Measurements from ENCODE around the gene IZUMO4. TPM values are rescaled to one million over a fixed set of nuclear protein-coding genes. Genes with fewer than 3 reads are reported as not detected.
A peak's percentile ranks its signal among the peaks of the same experiment; 100 is the strongest.

IZUMO4 gene
- total RNA-seq, 2 experiments from 2014 or later, result 8.7 to 9.5 TPM

DNA sequence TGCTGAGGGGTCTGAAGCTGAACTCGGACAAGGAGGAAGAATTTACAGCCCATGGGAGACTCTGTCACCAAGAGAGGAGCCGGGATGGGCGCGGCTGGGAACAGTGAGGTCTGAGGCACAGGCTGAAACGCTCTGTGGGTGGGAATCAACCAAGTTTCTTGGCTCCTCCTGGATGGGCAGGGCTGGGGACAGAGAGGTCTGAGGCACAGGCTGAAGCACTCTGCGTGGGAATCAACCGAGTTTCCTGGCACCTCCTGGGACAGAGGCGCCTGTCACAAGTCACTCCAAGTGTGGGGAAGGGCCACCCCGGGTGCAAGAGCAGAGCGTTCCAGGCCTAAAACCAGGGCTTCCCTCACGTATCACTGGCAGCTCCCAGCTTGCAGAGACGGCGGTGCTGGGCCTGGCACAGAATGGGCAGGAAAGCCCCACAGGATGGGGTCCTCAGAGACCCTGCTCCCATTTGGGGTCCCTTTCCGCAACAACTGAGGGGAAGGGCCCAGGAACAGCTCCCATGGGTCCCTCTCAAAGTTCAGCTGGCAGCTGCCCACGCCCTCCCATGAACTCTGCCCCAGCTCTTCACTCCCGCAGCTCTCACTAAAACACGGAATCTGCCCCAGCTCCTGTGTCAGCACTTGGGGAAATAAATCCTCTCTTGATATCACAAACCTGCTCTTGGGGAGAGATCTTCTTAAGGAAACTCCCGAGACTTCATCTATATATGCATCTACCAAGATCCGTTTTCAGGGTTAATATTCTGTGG lies 36.2 kb downstream of the IZUMO4 start:
- POLR2A ChIA-PET, result no interaction called here
- no peak overlapping the region for H3K4me3 Mint-ChIP-seq

DNA sequence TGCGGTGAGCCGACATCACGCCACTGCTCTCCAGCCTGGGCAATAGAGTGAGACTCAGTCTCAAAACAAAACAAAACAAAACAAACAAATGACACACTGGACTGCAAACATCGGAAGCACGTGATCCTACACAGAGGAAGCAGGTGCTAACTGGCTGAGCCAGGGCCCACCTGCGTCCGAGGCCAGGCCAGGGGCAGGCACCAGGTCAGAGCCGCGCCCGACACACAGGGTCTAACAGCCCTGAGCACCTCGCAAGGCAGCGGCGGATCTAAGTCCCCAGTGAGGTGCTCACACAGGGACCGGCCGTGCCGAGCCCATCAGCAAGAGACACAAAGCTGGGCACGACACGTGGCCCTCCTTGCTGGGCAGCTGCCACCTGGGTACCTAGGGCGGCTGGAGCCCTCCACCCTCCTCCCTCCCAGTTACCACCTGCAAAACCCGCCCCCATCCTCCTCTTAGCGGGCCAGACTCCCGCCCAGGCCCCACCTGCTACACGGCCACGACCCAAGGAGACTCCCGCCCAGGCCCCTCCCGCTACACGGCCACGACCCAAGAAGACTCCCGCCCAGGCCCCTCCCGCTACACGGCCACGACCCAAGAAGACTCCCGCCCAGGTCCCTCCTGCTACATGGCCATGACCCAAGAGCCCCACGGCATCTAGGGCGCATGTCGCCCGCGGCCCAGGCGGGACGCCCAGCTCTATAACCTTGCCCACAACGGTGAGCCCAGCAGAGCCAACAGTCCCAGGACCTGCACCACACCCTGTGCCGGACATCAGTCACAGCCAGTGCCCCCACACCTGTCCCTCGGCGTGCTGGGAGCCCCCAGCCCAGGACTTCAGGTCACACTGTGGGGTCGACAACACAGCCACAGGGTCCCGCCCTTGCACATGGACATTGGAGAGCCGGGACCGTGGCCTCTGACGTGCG lies 39.0 kb downstream of the IZUMO4 start:
- no peak for DNase-seq
- Mint-ChIP-seq H3K27me3 (ENCODE audit: low read depth) (no peaks in the 10 kb centered on the region), H3K36me3 (ENCODE audit: low read depth) (peaks cover 39% of the 10 kb centered on the region), H3K4me1 (ENCODE audit: low read depth) (no peaks in the 10 kb centered on the region), H3K27ac (no peak overlapping the region), H3K9me3 (ENCODE audit: insufficient read depth) (no peaks in the 10 kb centered on the region), H3K4me3 (no peak overlapping the region)
- ATAC-seq, result no peak
- POLR2A ChIA-PET, result interaction anchor here (1.0 kb wide), 1 partner anchor 10 kb away, joined by 5 read pairs; no protein-coding TSS in a partner anchor
- CTCF ChIA-PET, result interaction anchor here (0.6 kb wide), 1 partner anchor 1668 kb away, joined by 4 read pairs; no protein-coding TSS in a partner anchor

More for the DNA sequence above, 36.2 kb downstream of the IZUMO4 start:
- no peak overlapping the region for H3K27ac Mint-ChIP-seq
- CTCF ChIA-PET, result interaction anchor here (0.6 kb wide), 1 partner anchor 113 kb away, joined by 3 read pairs; no protein-coding TSS in a partner anchor
- ATAC-seq, result no peak
- H3K36me3 Mint-ChIP-seq (ENCODE audit: low read depth), result peaks cover 36% of the 10 kb centered on the region
- H3K27me3 Mint-ChIP-seq (ENCODE audit: low read depth), result no peaks in the 10 kb centered on the region
- no peak for DNase-seq
- no peaks in the 10 kb centered on the region for H3K4me1 Mint-ChIP-seq (ENCODE audit: low read depth)
- no peaks in the 10 kb centered on the region for H3K9me3 Mint-ChIP-seq (ENCODE audit: insufficient read depth)

DNA sequence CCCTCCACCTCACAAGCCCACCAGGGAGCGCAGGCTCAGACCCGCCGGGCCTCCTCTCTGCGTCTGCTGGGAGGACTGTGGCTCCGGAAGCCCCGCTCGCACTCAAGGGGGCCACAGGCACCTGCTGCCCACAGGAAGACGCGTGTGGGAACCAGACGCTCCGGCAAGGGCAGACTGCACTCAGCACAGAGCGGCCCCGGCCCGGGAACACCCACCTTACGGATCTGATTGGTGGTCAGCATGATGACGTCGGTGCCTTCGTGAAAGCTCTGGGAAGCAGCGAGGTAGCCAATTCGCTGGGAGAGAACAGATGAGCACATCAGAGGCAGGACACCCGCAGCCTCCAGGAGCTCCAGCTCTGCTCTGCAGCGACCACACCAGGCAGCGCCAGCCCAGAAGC lies 40.1 kb downstream of the IZUMO4 start:
- DNase-seq (no peak), ATAC-seq (no peak)
- Mint-ChIP-seq H3K9me3 (ENCODE audit: insufficient read depth) (no peaks in the 10 kb centered on the region), H3K27ac (no peak overlapping the region), H3K4me1 (ENCODE audit: low read depth) (no peaks in the 10 kb centered on the region), H3K36me3 (ENCODE audit: low read depth) (peaks cover 34% of the 10 kb centered on the region), H3K4me3 (no peak overlapping the region), H3K27me3 (ENCODE audit: low read depth) (no peaks in the 10 kb centered on the region)
- POLR2A ChIA-PET, result no interaction called here
- CTCF ChIA-PET, result interaction anchor here (0.6 kb wide), 1 partner anchor 1667 kb away, joined by 4 read pairs; no protein-coding TSS in a partner anchor

DNA sequence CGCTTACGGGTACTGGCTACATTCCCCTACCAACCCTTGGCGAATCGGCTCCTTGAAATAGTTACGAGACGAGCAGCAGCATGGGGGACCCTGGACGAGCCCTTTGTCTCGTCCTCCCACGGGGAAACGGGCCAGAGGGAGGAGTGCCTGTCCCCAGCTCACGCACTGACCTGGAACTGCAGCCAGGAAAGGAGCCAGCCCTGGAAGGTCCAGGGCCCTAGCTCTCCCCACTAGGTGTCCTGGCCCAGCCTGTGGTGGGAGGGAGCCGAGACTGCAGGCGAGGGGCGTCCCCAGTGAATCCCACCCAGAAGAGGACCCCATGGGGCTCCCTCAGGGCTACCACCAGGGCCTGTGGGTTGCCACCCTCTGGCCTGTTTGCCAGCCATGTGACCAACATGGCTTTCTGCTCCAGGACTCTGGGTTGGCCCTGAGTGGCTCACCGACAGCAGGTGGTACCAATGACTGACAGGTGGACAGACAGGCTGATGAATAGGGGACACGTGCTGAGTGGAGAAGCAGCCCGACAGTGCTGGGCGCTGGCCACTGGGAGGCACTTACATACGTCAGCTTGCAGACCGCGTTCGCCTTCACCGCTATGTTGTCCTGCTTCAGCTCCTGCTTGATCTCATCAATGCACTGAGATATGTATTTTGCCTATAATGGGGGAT lies 41.5 kb downstream of the IZUMO4 start:
- Mint-ChIP-seq H3K4me3 (no peak overlapping the region), H3K9me3 (ENCODE audit: insufficient read depth) (no peaks in the 10 kb centered on the region), H3K4me1 (ENCODE audit: low read depth) (no peaks in the 10 kb centered on the region), H3K36me3 (ENCODE audit: low read depth) (peaks cover 24% of the 10 kb centered on the region), H3K27me3 (ENCODE audit: low read depth) (no peaks in the 10 kb centered on the region), H3K27ac (no peak overlapping the region)
- ChIA-PET CTCF (no interaction called here), POLR2A (no interaction called here)
- ATAC-seq (no peak), DNase-seq (no peak)

DNA sequence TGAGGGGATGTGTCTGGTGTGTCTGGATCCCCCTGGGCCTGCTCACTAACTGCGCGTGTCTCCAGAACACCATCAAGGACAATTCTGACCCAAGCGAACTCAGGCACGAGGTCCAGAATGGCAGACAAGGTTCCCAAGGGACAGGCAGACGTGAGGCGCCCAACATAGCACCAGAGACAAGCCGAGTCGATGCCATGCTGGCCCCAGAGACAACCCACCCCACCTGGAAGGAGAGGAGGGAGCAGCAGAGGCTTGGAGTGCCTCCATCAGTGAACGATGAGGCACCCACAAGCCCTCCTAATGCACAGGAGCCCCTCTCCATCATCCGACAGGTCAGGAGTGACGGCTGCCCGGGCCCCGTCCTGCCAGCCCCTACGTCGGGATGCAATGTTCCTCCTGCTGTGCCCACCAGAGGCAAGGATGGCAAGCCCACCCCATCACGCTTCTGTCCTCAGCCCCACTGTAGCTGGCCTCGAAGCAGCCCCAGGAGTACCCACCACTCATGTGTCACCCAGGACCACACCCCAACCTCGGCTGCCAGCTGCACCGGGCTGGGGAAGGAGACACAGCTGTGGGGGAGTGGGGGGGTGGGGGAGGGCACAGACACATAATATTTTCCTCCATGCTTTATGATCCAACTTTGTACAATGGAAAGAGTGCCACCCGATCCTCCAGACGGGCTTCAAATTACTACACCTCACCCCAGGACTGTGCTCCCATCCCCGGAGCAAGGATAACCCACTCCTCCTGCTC lies 42.8 kb downstream of the IZUMO4 start:
- Mint-ChIP-seq H3K36me3 (ENCODE audit: low read depth) (peaks cover 22% of the 10 kb centered on the region), H3K9me3 (ENCODE audit: insufficient read depth) (no peaks in the 10 kb centered on the region), H3K4me3 (no peak overlapping the region), H3K27ac (no peak overlapping the region), H3K4me1 (ENCODE audit: low read depth) (no peaks in the 10 kb centered on the region), H3K27me3 (ENCODE audit: low read depth) (no peaks in the 10 kb centered on the region)
- ChIA-PET CTCF (no interaction called here), POLR2A (no interaction called here)
- ATAC-seq, result no peak
- DNase-seq, result no peak

DNA sequence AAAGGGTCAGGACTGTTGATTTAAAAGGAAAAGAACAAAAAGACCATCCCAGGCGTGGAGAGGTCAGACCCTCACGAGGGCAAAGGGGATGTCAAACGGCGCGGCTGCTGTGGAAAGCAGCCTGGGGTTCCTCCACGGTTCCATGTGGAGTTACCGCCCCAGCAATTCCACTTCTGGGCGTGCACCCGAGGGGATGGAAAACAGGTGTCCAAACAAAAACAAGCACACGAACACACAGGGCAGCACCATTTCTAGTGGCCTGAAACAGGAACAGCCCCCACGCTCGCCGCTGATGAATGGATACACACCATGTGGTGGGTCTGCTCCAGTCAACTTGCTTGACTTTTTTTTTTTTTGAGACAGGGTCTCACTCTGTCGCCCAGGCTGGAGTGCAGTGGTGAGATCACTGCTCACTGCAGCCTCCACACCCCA lies 43.4 kb downstream of the IZUMO4 start:
- no peak overlapping the region for H3K4me3 Mint-ChIP-seq
- POLR2A ChIA-PET, result no interaction called here
- no peaks in the 10 kb centered on the region for H3K27me3 Mint-ChIP-seq (ENCODE audit: low read depth)
- H3K36me3 Mint-ChIP-seq (ENCODE audit: low read depth), result peaks cover 22% of the 10 kb centered on the region
- no peaks in the 10 kb centered on the region for H3K9me3 Mint-ChIP-seq (ENCODE audit: insufficient read depth)
- DNase-seq, result no peak
- CTCF ChIA-PET, result no interaction called here
- ATAC-seq, result no peak
- peaks cover 3% of the 10 kb centered on the region for H3K4me1 Mint-ChIP-seq (ENCODE audit: low read depth)
- H3K27ac Mint-ChIP-seq, result no peak overlapping the region

DNA sequence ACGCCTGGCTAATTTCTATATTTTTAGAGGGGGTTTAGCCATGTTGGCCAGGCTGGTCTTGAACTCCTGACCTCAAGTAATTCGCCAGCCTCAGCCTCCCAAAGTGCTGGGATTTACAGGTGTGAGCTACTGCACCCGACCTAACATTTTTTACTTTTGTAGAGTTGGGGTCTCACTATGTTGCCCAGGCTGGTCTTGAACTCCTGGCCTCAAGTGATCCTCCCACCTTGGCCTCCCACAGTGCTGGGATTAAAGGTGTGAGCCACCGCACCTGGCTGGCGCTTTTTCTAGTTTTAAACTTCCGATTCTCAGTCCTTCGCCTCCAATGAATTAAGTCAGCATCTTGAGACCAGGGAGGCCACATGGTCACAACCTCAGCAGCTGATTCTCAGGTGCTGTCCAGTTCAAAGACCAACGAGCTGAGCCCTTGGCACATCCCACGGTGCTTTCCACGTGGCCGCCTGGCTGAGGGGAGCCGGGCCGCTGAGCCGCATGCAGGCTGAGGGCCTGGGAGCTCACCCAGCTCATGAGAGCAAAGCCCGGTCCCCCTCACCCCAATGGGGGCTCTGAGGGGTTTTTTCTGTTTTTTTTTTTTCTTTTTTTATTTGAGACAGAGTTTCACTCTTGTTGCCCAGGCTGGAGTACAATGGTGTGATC lies 45.6 kb downstream of the IZUMO4 start:
- Mint-ChIP-seq H3K27ac (no peak overlapping the region), H3K4me1 (ENCODE audit: low read depth) (peaks cover 20% of the 10 kb centered on the region), H3K27me3 (ENCODE audit: low read depth) (no peaks in the 10 kb centered on the region), H3K4me3 (no peak overlapping the region), H3K36me3 (ENCODE audit: low read depth) (peaks cover 22% of the 10 kb centered on the region), H3K9me3 (ENCODE audit: insufficient read depth) (no peaks in the 10 kb centered on the region)
- ChIA-PET CTCF (no interaction called here), POLR2A (no interaction called here)
- no peak for DNase-seq
- ATAC-seq, result no peak

DNA sequence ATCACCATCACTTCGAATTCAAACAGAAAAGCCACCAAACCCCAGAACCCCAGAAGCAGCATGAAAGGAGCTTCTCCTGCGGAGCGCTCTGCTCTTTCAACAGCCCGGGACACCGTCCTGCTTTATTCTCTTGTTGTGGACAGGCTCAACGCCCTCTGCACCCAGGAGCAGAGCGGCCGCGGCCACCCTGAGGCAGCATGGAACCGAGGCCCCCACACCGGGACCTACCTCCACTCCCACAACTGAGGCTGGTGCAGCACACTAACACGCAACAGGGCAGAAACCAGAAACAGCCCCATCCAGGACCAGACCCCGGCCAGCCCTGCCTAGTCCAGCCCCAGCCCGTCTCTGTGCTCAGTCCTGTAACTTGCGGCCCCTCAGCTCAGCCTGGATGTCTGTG lies 47.5 kb downstream of the IZUMO4 start:
- no peak overlapping the region for H3K4me3 Mint-ChIP-seq
- POLR2A ChIA-PET, result no interaction called here
- H3K27me3 Mint-ChIP-seq (ENCODE audit: low read depth), result no peaks in the 10 kb centered on the region
- H3K27ac Mint-ChIP-seq, result no peak overlapping the region
- no peaks in the 10 kb centered on the region for H3K9me3 Mint-ChIP-seq (ENCODE audit: insufficient read depth)
- H3K36me3 Mint-ChIP-seq (ENCODE audit: low read depth), result peaks cover 21% of the 10 kb centered on the region
- H3K4me1 Mint-ChIP-seq (ENCODE audit: low read depth), result peaks cover 35% of the 10 kb centered on the region
- DNase-seq (no peak), ATAC-seq (no peak)
- CTCF ChIA-PET, result no interaction called here

DNA sequence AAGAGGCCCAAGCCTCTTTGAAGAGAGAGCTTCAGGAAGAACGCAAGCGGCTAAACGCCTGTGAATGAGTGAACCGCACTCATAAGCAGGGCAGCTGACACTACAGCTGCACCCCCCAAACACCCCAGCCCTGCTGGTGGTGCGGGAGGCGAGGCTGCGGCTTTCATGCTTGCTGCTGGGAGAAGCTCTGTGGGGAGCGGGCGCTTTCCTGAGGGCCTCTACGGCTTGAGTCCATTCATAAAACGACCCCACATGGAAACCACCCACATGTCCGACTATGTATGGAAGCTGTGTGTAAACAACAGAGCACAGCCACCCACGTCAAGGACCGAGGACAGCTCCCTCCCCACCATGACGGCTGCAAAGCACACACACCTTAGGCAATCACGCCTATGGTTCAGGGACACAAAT lies 49.1 kb downstream of the IZUMO4 start:
- DNase-seq (peak; percentile 37), ATAC-seq (no peak)
- Mint-ChIP-seq H3K27me3 (ENCODE audit: low read depth) (no peaks in the 10 kb centered on the region), H3K4me3 (no peak overlapping the region), H3K27ac (peak overlapping the region; percentile 1), H3K4me1 (ENCODE audit: low read depth) (peaks cover 48% of the 10 kb centered on the region), H3K9me3 (ENCODE audit: insufficient read depth) (no peaks in the 10 kb centered on the region), H3K36me3 (ENCODE audit: low read depth) (peaks cover 24% of the 10 kb centered on the region)
- ChIA-PET POLR2A (interaction anchor here (0.8 kb wide), 1 partner anchor 10 kb away, joined by 5 read pairs; no protein-coding TSS in a partner anchor), CTCF (interaction anchor here (1.3 kb wide), 1 partner anchor 49 kb away, joined by 3 read pairs; no protein-coding TSS in a partner anchor)

DNA sequence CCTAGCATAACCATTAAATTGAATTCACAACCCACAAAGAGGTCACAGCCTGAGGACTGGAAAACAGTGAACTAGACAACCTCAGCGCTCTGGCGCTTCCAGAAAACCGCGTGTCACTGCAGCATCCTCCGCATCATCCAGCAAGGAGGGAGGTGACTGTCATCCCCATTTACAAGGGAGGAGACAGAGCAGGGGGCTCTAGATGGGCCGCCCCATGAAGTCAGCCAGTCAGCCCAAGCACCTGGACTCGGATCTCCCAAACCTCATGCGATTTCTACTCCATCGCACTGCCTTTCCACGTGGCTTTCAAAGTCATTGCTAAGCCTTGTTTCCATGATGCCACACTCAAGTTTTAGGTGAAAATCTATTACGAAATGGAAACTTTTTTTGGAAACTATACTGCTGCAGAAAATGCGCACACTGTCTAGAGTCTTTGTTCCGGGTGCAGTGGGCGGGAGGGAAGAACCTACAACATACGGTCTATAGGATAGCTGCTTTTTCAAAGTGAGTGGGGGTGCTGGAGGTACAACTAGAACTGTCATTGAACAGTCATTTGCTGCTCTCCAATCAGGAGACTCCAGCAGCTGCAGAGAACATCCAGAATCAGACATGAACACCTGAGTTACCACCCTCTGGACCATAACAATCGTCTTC lies 51.9 kb downstream of the IZUMO4 start:
- H3K9me3 Mint-ChIP-seq (ENCODE audit: insufficient read depth), result no peaks in the 10 kb centered on the region
- peaks cover 56% of the 10 kb centered on the region for H3K4me1 Mint-ChIP-seq (ENCODE audit: low read depth)
- no peaks in the 10 kb centered on the region for H3K27me3 Mint-ChIP-seq (ENCODE audit: low read depth)
- ATAC-seq, result no peak
- DNase-seq, result no peak
- H3K27ac Mint-ChIP-seq, result peak overlapping the region; percentile 49
- peaks cover 24% of the 10 kb centered on the region for H3K36me3 Mint-ChIP-seq (ENCODE audit: low read depth)
- ChIA-PET POLR2A (interaction anchor here (0.7 kb wide), 1 partner anchor 216 kb away, joined by 3 read pairs; no protein-coding TSS in a partner anchor), CTCF (no interaction called here)
- H3K4me3 Mint-ChIP-seq, result peak overlapping the region; percentile 22
